IMR-90 (cell line): ENCODE results near the gene DSN1. TPM values are rescaled to one million over a fixed set of nuclear protein-coding genes. Genes with fewer than 3 reads are reported as not detected.

ENCODE experiments used
- ATAC-seq: fragments of 200-7000 bp; cut with Tn5 transposase; 2 replicates; pipeline ENCODE4 v1.9.1; 2020; ENCODE audit warnings: low read depth, mild to moderate bottlenecking, moderate library complexity
- BruUV-seq: library from RNA; stranded (reverse); fragments of 400-500 nt; replicated peaks from 2 replicates; lab custom pipeline; 2021; lab: Mats Ljungman, UMichigan
- CTCF ChIA-PET: fragments of 300-600 bp; formaldehyde crosslinking; extraction: SDS; loops from one replicate; lab custom pipeline; 2021; ENCODE audit warnings: antibody characterized with exemption; lab: Yijun Ruan, JAX
- POLR2A ChIA-PET: fragments of 300-600 bp; sonication (Branson Sonifier 250); formaldehyde crosslinking; loops from one replicate; lab custom pipeline; 2022; ENCODE audit warnings: antibody characterized with exemption; ENCODE audit not compliant: unreplicated experiment; lab: Charles Lee
- DNase-seq: peaks from one replicate; pipeline ENCODE4 v3.0.0; 2013
- H2AFZ ChIP-seq: replicated peaks from 2 replicates; pipeline ENCODE3; 2013; ENCODE audit warnings: low read length, mild to moderate bottlenecking; ENCODE audit not compliant: poor library complexity
- H2AK5ac ChIP-seq: 2 replicates; pipeline ENCODE4 v1.6.1; 2013; ENCODE audit warnings: low read depth, low read length, inconsistent platforms
- H2AK9ac ChIP-seq: replicated peaks from 2 replicates; pipeline ENCODE3; 2013; ENCODE audit warnings: mild to moderate bottlenecking, low read depth, low read length, moderate library complexity; ENCODE audit not compliant: poor library complexity
- H2BK120ac ChIP-seq: 2 replicates; pipeline ENCODE4 v1.6.1; 2013; ENCODE audit warnings: low read depth, low read length, inconsistent platforms
- H2BK15ac ChIP-seq: 3 replicates; pipeline ENCODE4 v1.6.1; 2013; ENCODE audit warnings: low read depth, low read length, inconsistent platforms
- H2BK20ac ChIP-seq: 2 replicates; pipeline ENCODE4 v1.6.1; 2013; ENCODE audit warnings: low read depth, mild to moderate bottlenecking, inconsistent platforms, low read length, moderate library complexity
- H2BK5ac ChIP-seq: 2 replicates; pipeline ENCODE4 v1.6.1; 2013; ENCODE audit warnings: mild to moderate bottlenecking, low read depth, low read length, inconsistent platforms; ENCODE audit not compliant: poor library complexity, severe bottlenecking
- H3K14ac ChIP-seq: replicated peaks from 2 replicates; pipeline ENCODE4 v1.6.1; 2013; ENCODE audit warnings: low read depth, low read length, inconsistent platforms
- H3K18ac ChIP-seq: 2 replicates; pipeline ENCODE4 v1.6.1; 2013; ENCODE audit warnings: low read depth, low read length, control low read depth
- H3K23ac ChIP-seq: 2 replicates; pipeline ENCODE4 v1.6.1; 2013; ENCODE audit warnings: low read depth, low read length, inconsistent platforms
- H3K27ac ChIP-seq: 2 replicates; pipeline ENCODE4 v1.5.1; 2013; ENCODE audit warnings: mild to moderate bottlenecking, control low read depth, low read length; ENCODE audit not compliant: insufficient read depth
- H3K27me3 ChIP-seq: 2 replicates; pipeline ENCODE4 v1.6.1; 2013; ENCODE audit warnings: low read length; ENCODE audit not compliant: control insufficient read depth, insufficient read depth
- H3K36me3 ChIP-seq: 2 replicates; pipeline ENCODE4 v1.6.1; 2013; ENCODE audit warnings: low read length, mixed read lengths; ENCODE audit not compliant: control insufficient read depth, insufficient read depth
- H3K4ac ChIP-seq: 2 replicates; pipeline ENCODE4 v1.6.1; 2013; ENCODE audit warnings: low read depth, low read length, inconsistent platforms
- H3K4me1 ChIP-seq: 2 replicates; pipeline ENCODE4 v1.6.1; 2013; ENCODE audit warnings: low read length, mixed read lengths; ENCODE audit not compliant: control insufficient read depth, insufficient read depth
- H3K4me2 ChIP-seq: 2 replicates; pipeline ENCODE4 v1.6.1; 2013; ENCODE audit warnings: low read depth, mild to moderate bottlenecking, control low read depth, low read length, moderate library complexity
- H3K4me3 ChIP-seq: 2 replicates; pipeline ENCODE4 v1.5.1; 2013; ENCODE audit warnings: low read depth, mild to moderate bottlenecking, control low read depth, low read length, moderate library complexity; ENCODE audit not compliant: insufficient read depth
- H3K56ac ChIP-seq: 2 replicates; pipeline ENCODE4 v1.6.1; 2013; ENCODE audit warnings: low read length, inconsistent platforms; ENCODE audit not compliant: insufficient read depth; ENCODE audit errors: extremely low read depth
- H3K79me1 ChIP-seq, 2 experiments: 2 replicates each; pipeline ENCODE4 v1.6.1; 2013; ENCODE audit warnings: low read length in 2 of 2, inconsistent platforms in 1 of 2, low read depth in 1 of 2
- H3K9ac ChIP-seq: 2 replicates; pipeline ENCODE4 v1.6.1; 2013; ENCODE audit warnings: low read depth, low read length, control low read depth
- H3K9me1 ChIP-seq: 2 replicates; pipeline ENCODE4 v1.6.1; 2013; ENCODE audit warnings: low read length, inconsistent platforms; ENCODE audit not compliant: insufficient read depth
- H3K9me3 ChIP-seq: 2 replicates; pipeline ENCODE4 v1.6.1; 2013; ENCODE audit warnings: low read length; ENCODE audit not compliant: control insufficient read depth, insufficient read depth
- H4K20me1 ChIP-seq: 2 replicates; pipeline ENCODE4 v1.6.1; 2013; ENCODE audit warnings: low read length, inconsistent platforms; ENCODE audit not compliant: insufficient read depth
- H4K5ac ChIP-seq: 2 replicates; pipeline ENCODE4 v1.6.1; 2013; ENCODE audit warnings: mild to moderate bottlenecking, low read depth, low read length, control low read depth
- H4K8ac ChIP-seq, 2 experiments: 2 replicates each; pipeline ENCODE4 v1.6.1; 2013; ENCODE audit warnings: low read depth in 2 of 2, low read length in 2 of 2, control low read depth in 1 of 2, inconsistent platforms in 1 of 2
- H4K91ac ChIP-seq: 2 replicates; pipeline ENCODE4 v1.6.1; 2013; ENCODE audit warnings: low read depth, low read length, inconsistent platforms; ENCODE audit not compliant: insufficient read depth
- FOS ChIP-seq: fragments of 150-350 bp; IDR thresholded peaks from 2 replicates; pipeline ENCODE4 v1.6.1; 2016; ENCODE audit warnings: low read depth, low read length
- MAZ ChIP-seq: IDR thresholded peaks from 2 replicates; pipeline ENCODE4 v1.6.1; 2012; ENCODE audit warnings: low read depth, mild to moderate bottlenecking, low read length, improper control_type of control experiment, moderate library complexity, borderline replicate concordance
- WGBS, 2 experiments: methylation state at CpG; one replicate each; pipeline versions ENCODE4 v1.1.5 to v1.1.7; 2013; ENCODE audit warnings: missing lambda C conversion rate in 2 of 2; ENCODE audit not compliant: insufficient read length in 1 of 2; ENCODE audit errors: extremely low coverage in 2 of 2; 5-methylcytosine and 5-hydroxymethylcytosine counted together
- dilution Hi-C: fragments of 300-500 bp; cut with HindIII; formaldehyde crosslinking; loops from one replicate; pipeline ENCODE4 v1.14.3; 2018; ENCODE audit warnings: low sequenced_read_pairs; ENCODE audit not compliant: unreplicated experiment
- in situ Hi-C: fragments of 300-500 bp; cut with MboI; formaldehyde crosslinking; loops from 3 replicates; pipeline ENCODE4 v1.14.3; 2019; ENCODE audit warnings: low sequenced_read_pairs, inconsistent platforms, mixed read lengths
- intact Hi-C: fragments of 100-400 bp; cut with micrococcal nuclease; formaldehyde crosslinking; loops from 2 replicates; pipeline ENCODE4 v1.10.0; 2022
- polyA plus RNA-seq, 3 experiments: library from polyadenylated mRNA; depleted of rRNA; stranded (reverse); fragments of >200 nt; gene quantifications; 2 replicates each; pipeline ENCODE4 v1.2.3, GENCODE V29; 2012; ENCODE audit warnings: low replicate concordance in 1 of 3
- total RNA-seq: library from RNA; depleted of rRNA; stranded (reverse); fragments of >200 nt; gene quantifications from 2 replicates; pipeline ENCODE4 v1.2.3, GENCODE V29; 2012

DSN1 gene
- total and polyA plus RNA-seq, 2 of the 4 experiments (the other 2 are of a cell fraction), result 10.5 to 16.3 TPM

DNA sequence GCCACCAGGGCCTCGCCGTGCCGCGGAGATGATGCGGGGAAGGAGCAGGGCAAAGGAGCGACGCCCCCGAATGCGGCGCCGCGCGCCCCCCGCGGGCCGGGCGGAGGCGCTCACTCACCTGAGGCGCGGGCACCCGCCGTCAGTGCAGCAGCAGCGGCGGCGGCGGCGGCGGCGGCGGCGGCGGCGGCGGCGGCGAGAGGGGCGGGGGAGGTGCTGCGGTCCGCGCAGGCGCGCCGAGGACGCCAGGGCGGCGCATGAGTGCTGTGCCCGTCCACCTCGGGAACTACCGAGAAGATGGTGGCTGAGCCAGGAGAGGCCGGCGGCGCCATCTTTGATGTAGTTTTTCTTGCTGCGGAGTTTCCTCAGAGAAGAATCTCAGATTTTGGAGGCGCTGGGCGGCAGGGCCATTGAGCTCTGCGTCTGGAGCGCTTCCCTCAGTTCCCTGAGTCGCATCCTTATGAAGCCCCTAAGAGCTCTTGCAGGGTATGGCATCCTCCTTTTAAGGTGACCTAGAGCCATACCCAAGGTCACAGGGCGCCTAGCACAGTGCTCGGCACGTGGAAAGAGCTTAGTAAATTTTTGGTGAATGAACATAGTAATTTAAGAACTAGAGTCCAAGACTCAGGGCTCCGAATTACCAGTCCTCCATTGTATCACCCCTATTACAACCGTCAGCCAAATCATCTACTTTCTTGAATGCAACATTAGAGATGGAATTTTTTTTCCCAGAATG lies 27.5 kb downstream of the DSN1 start, which contains the start of gene NDRG3:
Gene NDRG3, minus strand, starts transcription at position 164 of the 733 bp plus-strand sequence. CDS start 24,355 bp downstream, outside the sequence.
- no TSS peak for BruUV-seq
- H3K27ac ChIP-seq, result peak within 1 kb of the TSS; percentile 41

More for the DNA sequence above, 27.5 kb downstream of the DSN1 start, which contains the start of gene NDRG3:
- peak within 1 kb of the TSS; percentile 95 for H3K23ac ChIP-seq
- peak within 1 kb of the TSS; percentile 98 for H2AK9ac ChIP-seq
- peaks cover 15 to 17% of the 10 kb centered on the region in 2 experiments; a peak in 3 of 4 replicates for H3K79me1 ChIP-seq
- H3K36me3 ChIP-seq, result no peaks in the 10 kb centered on the region
- DNase-seq (peak; percentile 89), ATAC-seq (peak; percentile 100)
- in situ Hi-C loops (no loop called here), intact Hi-C loops (no loop called here), dilution Hi-C loops (no loop called here)
- H3K9me1 ChIP-seq, result no peaks in the 10 kb centered on the region
- H2AK5ac ChIP-seq, result peak within 1 kb of the TSS; percentile 80
- H2BK5ac ChIP-seq, result peak within 1 kb of the TSS; percentile 41
- H3K56ac ChIP-seq, result peak within 1 kb of the TSS; percentile 92
- H3K18ac ChIP-seq, result peak within 1 kb of the TSS; percentile 48
- H2BK15ac ChIP-seq, result peak within 1 kb of the TSS; percentile 66; the same call in 1 of the 3 replicates
- peak within 1 kb of the TSS; percentile 83 for H2BK120ac ChIP-seq
- POLR2A ChIA-PET, result interaction anchor here (0.6 to 1.0 kb wide), 3 partner anchors 9 to 99 kb away, joined by 3 to 14 read pairs (median 4); no protein-coding TSS in a partner anchor
- CTCF ChIA-PET, result interaction anchor here (1.0 to 1.2 kb wide), 4 partner anchors 8 to 204 kb away, joined by 3 to 6 read pairs (median 3); a partner anchor contains a TSS
- H3K4ac ChIP-seq, result peak within 1 kb of the TSS; percentile 99
- peaks cover 2% of the 10 kb centered on the region; the same call in 1 of the 2 replicates for H3K4me1 ChIP-seq
- peak within 1 kb of the TSS; percentile 65 for H2BK20ac ChIP-seq
- peak within 1 kb of the TSS; percentile 100 for H2AFZ ChIP-seq
- H4K91ac ChIP-seq, result peak within 1 kb of the TSS; percentile 97
- TF ChIP-seq FOS, result no peak
- peak; percentile 4; the same call in 1 of the 2 replicates for TF ChIP-seq MAZ
- H4K20me1 ChIP-seq, result no peaks in the 10 kb centered on the region; the same call in 1 of the 2 replicates
- peak within 1 kb of the TSS; percentile 100 for H3K14ac ChIP-seq
- peak within 1 kb of the TSS; percentile 92 for H4K5ac ChIP-seq
- no peaks in the 10 kb centered on the region for H3K27me3 ChIP-seq
- H3K4me3 ChIP-seq, result peak within 1 kb of the TSS; percentile 66
- no peaks in the 10 kb centered on the region for H3K9me3 ChIP-seq
- peak within 1 kb of the TSS; percentile 98 for H3K4me2 ChIP-seq
- H3K9ac ChIP-seq, result peak within 1 kb of the TSS; percentile 63
- 1% methylated on average over 20 of the region's 63 CpGs; no CpG with 5 or more reads in 1 of the 2 experiments for WGBS, 2 experiments
- peak within 1 kb of the TSS; percentile 96 to 100 for H4K8ac ChIP-seq
